A673 (cell line): Measurements from ENCODE around the gene MMP2.

Source experiments
- EZH2 ChIP-seq: fragments of 200-600 bp; sonication (generic); IDR thresholded peaks from 2 replicates; pipeline ENCODE4 v1.6.1; 2017; ENCODE audit warnings: borderline replicate concordance, low read depth, mild to moderate bottlenecking, mixed read lengths, antibody characterized with exemption, low read length; ENCODE audit not compliant: poor library complexity, severe bottlenecking
- TF ChIP-seq, protein P1 (sequence below): fragments of 300-800, 200-600 bp; sonication (generic); conservative IDR thresholded peaks from 2 replicates; pipeline ENCODE4 v1.5.1; 2017; ENCODE audit warnings: low read depth, mild to moderate bottlenecking, antibody characterized with exemption, low read length, moderate library complexity, mixed read lengths

DNA sequence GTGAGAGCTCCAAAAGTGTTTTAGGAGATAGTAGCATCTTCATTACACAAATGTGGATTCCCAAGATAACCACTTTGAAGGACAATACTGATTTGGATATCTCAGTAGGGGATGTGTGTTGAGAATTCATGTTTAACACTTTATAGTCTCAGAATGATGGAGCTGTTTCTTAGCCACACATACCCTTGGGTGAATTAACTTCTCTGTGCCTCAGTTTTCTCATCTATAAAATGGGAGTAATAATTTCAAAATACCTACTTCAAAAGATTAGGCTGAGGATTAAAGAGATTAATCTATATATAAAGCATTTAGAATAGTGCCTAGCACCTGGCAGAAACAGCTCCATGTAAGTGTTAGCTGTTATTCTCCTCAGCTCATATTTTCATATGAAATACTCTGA lies 48.9 kb downstream of the MMP2 start:
- TF ChIP-seq, protein P1, sequence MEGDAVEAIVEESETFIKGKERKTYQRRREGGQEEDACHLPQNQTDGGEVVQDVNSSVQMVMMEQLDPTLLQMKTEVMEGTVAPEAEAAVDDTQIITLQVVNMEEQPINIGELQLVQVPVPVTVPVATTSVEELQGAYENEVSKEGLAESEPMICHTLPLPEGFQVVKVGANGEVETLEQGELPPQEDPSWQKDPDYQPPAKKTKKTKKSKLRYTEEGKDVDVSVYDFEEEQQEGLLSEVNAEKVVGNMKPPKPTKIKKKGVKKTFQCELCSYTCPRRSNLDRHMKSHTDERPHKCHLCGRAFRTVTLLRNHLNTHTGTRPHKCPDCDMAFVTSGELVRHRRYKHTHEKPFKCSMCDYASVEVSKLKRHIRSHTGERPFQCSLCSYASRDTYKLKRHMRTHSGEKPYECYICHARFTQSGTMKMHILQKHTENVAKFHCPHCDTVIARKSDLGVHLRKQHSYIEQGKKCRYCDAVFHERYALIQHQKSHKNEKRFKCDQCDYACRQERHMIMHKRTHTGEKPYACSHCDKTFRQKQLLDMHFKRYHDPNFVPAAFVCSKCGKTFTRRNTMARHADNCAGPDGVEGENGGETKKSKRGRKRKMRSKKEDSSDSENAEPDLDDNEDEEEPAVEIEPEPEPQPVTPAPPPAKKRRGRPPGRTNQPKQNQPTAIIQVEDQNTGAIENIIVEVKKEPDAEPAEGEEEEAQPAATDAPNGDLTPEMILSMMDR = no peak
- no peak for TF ChIP-seq EZH2
